Heart left ventricle (tissue), 16 donors: ENCODE measurements around the gene FREM2. TPM values are rescaled to one million over a fixed set of nuclear protein-coding genes. Genes with fewer than 3 reads are reported as not detected.
A peak's percentile ranks its signal among the peaks of the same experiment; 100 is the strongest.

Experiments used
- ATAC-seq, 4 donors: fragments of 200-7000 bp; cut with Tn5 transposase; one replicate each; pipeline ENCODE4 v1.9.1; 2020 to 2022; ENCODE audit warnings: moderate library complexity in 4 of 4, mild to moderate bottlenecking in 3 of 4, moderate number of reproducible peaks in 1 of 4
- DNase-seq, 5 donors: peaks; one replicate each; pipeline ENCODE4 v3.0.0-alpha.2; 2020
- H3K27ac ChIP-seq, 12 donors: fragments of 200-600 bp; sonication (generic) in 4 of 12; one replicate each; pipeline versions ENCODE4 v1.5.0 to v1.8.0; 2016 to 2022; ENCODE audit warnings: mild to moderate bottlenecking in 2 of 12
- H3K27me3 ChIP-seq, 9 donors: fragments of 200-600 bp; sonication (generic) in 2 of 9; one replicate each; pipeline versions ENCODE4 v1.5.1 to v1.8.0; 2016 to 2022; ENCODE audit warnings: mild to moderate bottlenecking in 3 of 9
- H3K36me3 ChIP-seq, 9 donors: fragments of 200-600 bp; sonication (generic) in 2 of 9; one replicate each; pipeline versions ENCODE4 v1.5.0 to v1.8.0; 2018 to 2022; ENCODE audit warnings: mild to moderate bottlenecking in 2 of 9
- H3K4me1 ChIP-seq, 12 donors: fragments of 200-600 bp; sonication (generic) in 4 of 12; one replicate each; pipeline versions ENCODE4 v1.5.0 to v1.8.0; 2016 to 2022; ENCODE audit warnings: mild to moderate bottlenecking in 3 of 12
- H3K4me3 ChIP-seq, 12 donors: fragments of 200-600 bp; sonication (generic) in 4 of 12; one replicate each; pipeline versions ENCODE4 v1.5.0 to v1.8.0; 2017 to 2022; ENCODE audit warnings: mild to moderate bottlenecking in 9 of 12, moderate library complexity in 4 of 12
- H3K9me3 ChIP-seq, 12 donors: fragments of 200-600 bp; sonication (generic) in 4 of 12; one replicate each; pipeline versions ENCODE4 v1.5.0 to v1.8.0; 2016 to 2022; ENCODE audit warnings: mild to moderate bottlenecking in 1 of 12
- POLR2A ChIP-seq, 2 donors: fragments of 450-650 bp; IDR thresholded peaks; one replicate each; pipeline ENCODE4 v1.6.1; 2017; ENCODE audit warnings: antibody characterized with exemption in 2 of 2, mild to moderate bottlenecking in 2 of 2, moderate library complexity in 2 of 2
- WGBS, 4 donors: extraction: QIAGEN DNeasy Blood & Tissue Kit in 2 of 4; methylation state at CpG; one replicate each; pipeline versions ENCODE4 v1.1.5 to v1.1.7; 2013 to 2018; 5-methylcytosine and 5-hydroxymethylcytosine counted together
- intact Hi-C, 10 donors: fragments of 100-400 bp; cut with DNase I; formaldehyde crosslinking; loops; one replicate each; pipeline versions ENCODE4 v1.11.1 to v1.14.2; 2022
- polyA plus RNA-seq, 2 donors: library from polyadenylated mRNA; stranded (reverse); fragments of 200-250 nt; gene quantifications; one replicate each; pipeline ENCODE4 v1.2.3, GENCODE V29; 2013
- total RNA-seq, 9 donors: library from RNA; depleted of rRNA in 2 of 9; stranded (reverse); fragments of >200 nt in 2 of 9; fragmentation: NEBNext Ultra II Directional in 3 of 9; extraction: Animal tissue kit (Norgen Biotek cat#: 25700) in 3 of 9; gene quantifications; one replicate each; pipeline versions ENCODE4 v1.1.0 to v1.2.4, GENCODE V29; 2016 to 2023
- TF ChIP-seq, protein P1 (sequence below), 12 donors: fragments of 200-600 bp; sonication (generic) in 4 of 12; IDR thresholded peaks; one replicate each; pipeline versions ENCODE4 v1.5.0 to v1.8.0; 2018 to 2022; ENCODE audit warnings: antibody characterized with exemption in 12 of 12, mild to moderate bottlenecking in 5 of 12
- donor health status: ischemic (EF 13 %, LVEDD 7.1; RV severe dilation, severe dysfunction).
- donor health status: healthy with polysubstance abuse.
- donor health status: DM: no; HTN: yes; CAD: no.
- donor health status: DM: no; HTN: no; CAD: no.
- donor health status: ischemic (EF 25% LVEDD 6.9; RV normal size, moderate dysfunction).
- donor health status: ischemic (EF 25% LVEDD 5.7; RV mildly dilated, moderate dysfunction).
- donor health status: healthy.
- donor health status: DM: yes; HTN: yes; CAD: no.
- donor health status: ischemic (EF 35%, LVEDD 5.7; RV mildly dilated, moderate dysfunction).
- donor health status: nonischemic (EF 11% LVEDD 7.7; RV severe dilation, severe dysfunction).
- donor health status: DM: yes; HTN: yes; CAD: no.
- donor health status: PGD.
- donor health status: ischemic (EF 29% LVEDD 5.4; RV normal size, mild dysfunction).
- donor health status: nonischemic (EF 23%, LVEDD 6.1; RV moderate dilation, normal function).

FREM2 gene
- total and polyA plus RNA-seq, 11 donors, result 0.02 to 0.35 (median 0.13) TPM

- intact Hi-C loops, result no loop called here
- TF ChIP-seq POLR2A (IDR thresholded peaks at IDR 0.05), result no peak
- TF ChIP-seq, protein P1, sequence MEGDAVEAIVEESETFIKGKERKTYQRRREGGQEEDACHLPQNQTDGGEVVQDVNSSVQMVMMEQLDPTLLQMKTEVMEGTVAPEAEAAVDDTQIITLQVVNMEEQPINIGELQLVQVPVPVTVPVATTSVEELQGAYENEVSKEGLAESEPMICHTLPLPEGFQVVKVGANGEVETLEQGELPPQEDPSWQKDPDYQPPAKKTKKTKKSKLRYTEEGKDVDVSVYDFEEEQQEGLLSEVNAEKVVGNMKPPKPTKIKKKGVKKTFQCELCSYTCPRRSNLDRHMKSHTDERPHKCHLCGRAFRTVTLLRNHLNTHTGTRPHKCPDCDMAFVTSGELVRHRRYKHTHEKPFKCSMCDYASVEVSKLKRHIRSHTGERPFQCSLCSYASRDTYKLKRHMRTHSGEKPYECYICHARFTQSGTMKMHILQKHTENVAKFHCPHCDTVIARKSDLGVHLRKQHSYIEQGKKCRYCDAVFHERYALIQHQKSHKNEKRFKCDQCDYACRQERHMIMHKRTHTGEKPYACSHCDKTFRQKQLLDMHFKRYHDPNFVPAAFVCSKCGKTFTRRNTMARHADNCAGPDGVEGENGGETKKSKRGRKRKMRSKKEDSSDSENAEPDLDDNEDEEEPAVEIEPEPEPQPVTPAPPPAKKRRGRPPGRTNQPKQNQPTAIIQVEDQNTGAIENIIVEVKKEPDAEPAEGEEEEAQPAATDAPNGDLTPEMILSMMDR (IDR thresholded peaks at IDR 0.05), result no peak
- ATAC-seq (no peak), DNase-seq (no peak)
- Histone ChIP-seq H3K27ac (peak overlapping the region in 1 of 12 donors; percentile 17), H3K4me1 (no peaks in the 10 kb centered on the region), H3K9me3 (no peaks in the 10 kb centered on the region), H3K36me3 (no peaks in the 10 kb centered on the region), H3K27me3 (peaks cover 0 to 11% (median 0%) of the 10 kb centered on the region in 9 donors), H3K4me3 (no peak overlapping the region)
- WGBS, 4 donors, result 52 to 72% (median 69%) methylated on average over 4 of the region's 4 CpGs
These were observed 43.5 kb downstream of the FREM2 start for GRCh38 chr13:38730332-38730731.

DNA sequence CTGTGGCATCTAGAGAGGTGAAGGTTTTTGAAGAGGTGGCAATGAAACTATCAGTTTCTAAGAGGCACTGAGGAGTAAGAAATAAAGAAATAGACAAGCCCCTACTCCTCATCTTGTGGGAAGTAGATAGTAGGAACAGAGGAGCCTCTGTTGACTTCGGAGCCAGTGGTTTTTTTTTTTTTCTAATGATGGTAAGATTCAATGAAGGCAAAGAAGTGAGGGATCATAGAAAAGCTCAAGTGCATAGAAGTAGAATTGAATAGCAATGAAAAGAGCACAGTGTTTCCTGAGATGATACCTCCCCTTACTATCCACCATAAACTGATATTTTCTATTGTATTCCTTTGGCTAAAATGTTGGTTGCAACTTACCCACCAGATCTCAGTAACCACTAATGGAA is 46.3 kb downstream of the FREM2 start:
- WGBS, 4 donors, result 57 to 77% (median 62%) methylated on average over 1 of the region's 1 CpG
- Histone ChIP-seq H3K27me3 (peaks cover 0 to 11% (median 0%) of the 10 kb centered on the region in 9 donors), H3K27ac (no peak overlapping the region), H3K9me3 (no peaks in the 10 kb centered on the region), H3K4me3 (no peak overlapping the region), H3K36me3 (no peaks in the 10 kb centered on the region), H3K4me1 (no peaks in the 10 kb centered on the region)
- TF ChIP-seq POLR2A (IDR thresholded peaks at IDR 0.05), result no peak
- TF ChIP-seq, protein P1 (IDR thresholded peaks at IDR 0.05), result no peak
- no peak for ATAC-seq
- intact Hi-C loops, result no loop called here
- no peak for DNase-seq

- H3K4me1 ChIP-seq, result no peaks in the 10 kb centered on the region
- no peak overlapping the region for H3K27ac ChIP-seq
- H3K4me3 ChIP-seq, result no peak overlapping the region
- no peaks in the 10 kb centered on the region for H3K36me3 ChIP-seq
- DNase-seq (no peak), ATAC-seq (no peak)
- H3K27me3 ChIP-seq, result no peaks in the 10 kb centered on the region
- H3K9me3 ChIP-seq, result no peaks in the 10 kb centered on the region
- 66 to 76% (median 71%) methylated on average over 6 of the region's 6 CpGs for WGBS, 4 donors
- intact Hi-C loops, result no loop called here
- TF ChIP-seq POLR2A (IDR thresholded peaks at IDR 0.05), result no peak
These were observed 49.0 kb downstream of the FREM2 start for GRCh38 chr13:38735665-38736440.

GRCh38 chr13:38743466-38743865 is 56.6 kb downstream of the FREM2 start:
- ATAC-seq, result peak in 3 of 4 donors; percentile 36 to 55 (median 41)
- TF ChIP-seq, protein P1 (IDR thresholded peaks at IDR 0.05), result no peak
- no peak for TF ChIP-seq POLR2A (IDR thresholded peaks at IDR 0.05)
- 49 to 55% (median 53%) methylated on average over 4 of the region's 4 CpGs for WGBS, 4 donors

More at GRCh38 chr13:38743466-38743865, 56.6 kb downstream of the FREM2 start:
- H3K36me3 ChIP-seq, result no peaks in the 10 kb centered on the region
- no peak overlapping the region for H3K27ac ChIP-seq
- intact Hi-C loops, result no loop called here
- no peak overlapping the region for H3K4me3 ChIP-seq
- no peaks in the 10 kb centered on the region for H3K9me3 ChIP-seq
- H3K27me3 ChIP-seq, result no peaks in the 10 kb centered on the region
- H3K4me1 ChIP-seq, result no peaks in the 10 kb centered on the region
- no peak for DNase-seq
